Keratinocyte (primary cell): Measurements from ENCODE around the gene LDLR. TPM values are rescaled to one million over a fixed set of nuclear protein-coding genes. Genes with fewer than 3 reads are reported as not detected.

Experiments used
- DNase-seq: peaks from one replicate; pipeline ENCODE4 v3.0.0-alpha.2; 2011; ENCODE audit warnings: low read depth, missing footprints, low spot score
- FAIRE-seq: peaks from 2 replicates; lab custom pipeline; 2011; peaks lifted over from hg19 to GRCh38; lab: Jason Lieb, UNC
- H2AFZ ChIP-seq: 2 replicates; pipeline ENCODE4 v1.6.0; 2012; ENCODE audit warnings: low read length, control low read depth, inconsistent platforms; ENCODE audit not compliant: control insufficient read depth
- H3K27ac ChIP-seq: 2 replicates; pipeline ENCODE4 v1.5.1; 2011; ENCODE audit warnings: low read length; ENCODE audit not compliant: control insufficient read depth, insufficient read depth
- H3K27me3 ChIP-seq: 3 replicates; pipeline ENCODE4 v1.6.0; 2011; ENCODE audit warnings: low read length; ENCODE audit not compliant: control insufficient read depth, insufficient read depth; ENCODE audit errors: extremely low read depth
- H3K36me3 ChIP-seq, 2 experiments: 2 replicates in 1 of 2; 3 replicates in 1 of 2; pipeline ENCODE4 v1.5.1; 2011; ENCODE audit warnings: low read length in 2 of 2, mild to moderate bottlenecking in 1 of 2; ENCODE audit not compliant: control insufficient read depth in 2 of 2, insufficient read depth in 2 of 2; ENCODE audit errors: extremely low read depth in 1 of 2
- H3K4me1 ChIP-seq: 3 replicates; pipeline ENCODE4 v1.5.1; 2011; ENCODE audit warnings: low read length; ENCODE audit not compliant: control insufficient read depth, insufficient read depth; ENCODE audit errors: extremely low read depth
- H3K4me2 ChIP-seq: 3 replicates; pipeline ENCODE4 v1.6.0; 2011; ENCODE audit warnings: low read depth, low read length; ENCODE audit not compliant: control insufficient read depth, insufficient read depth; ENCODE audit errors: extremely low read depth
- H3K4me3 ChIP-seq, 3 experiments: fragments of 200-600 bp in 1 of 3; sonication (generic) in 1 of 3; 2 replicates in 2 of 3; 3 replicates in 1 of 3; pipeline ENCODE4 v1.5.1; 2011 to 2016; ENCODE audit warnings: low read length in 3 of 3, mild to moderate bottlenecking in 3 of 3, control low read depth in 2 of 3, inconsistent platforms in 1 of 3, low read depth in 1 of 3, mixed read lengths in 1 of 3, mixed run types in 1 of 3, moderate library complexity in 1 of 3; ENCODE audit not compliant: control insufficient read depth in 2 of 3, insufficient read depth in 2 of 3; ENCODE audit errors: extremely low read depth in 1 of 3
- H3K79me2 ChIP-seq: 2 replicates; pipeline ENCODE4 v1.6.0; 2012; ENCODE audit warnings: low read length; ENCODE audit not compliant: control insufficient read depth, insufficient read depth
- H3K9ac ChIP-seq: 3 replicates; pipeline ENCODE4 v1.6.0; 2011; ENCODE audit warnings: low read length; ENCODE audit not compliant: control insufficient read depth, insufficient read depth; ENCODE audit errors: extremely low read depth
- H3K9me1 ChIP-seq: 3 replicates; pipeline ENCODE4 v1.6.0; 2011; ENCODE audit warnings: low read length; ENCODE audit not compliant: control insufficient read depth, insufficient read depth; ENCODE audit errors: extremely low read depth
- H3K9me3 ChIP-seq: 2 replicates; pipeline ENCODE4 v1.5.1; 2012; ENCODE audit warnings: low read depth, low read length; ENCODE audit not compliant: control insufficient read depth
- H4K20me1 ChIP-seq: 3 replicates; pipeline ENCODE4 v1.6.0; 2011; ENCODE audit warnings: low read length; ENCODE audit not compliant: control insufficient read depth, insufficient read depth; ENCODE audit errors: extremely low read depth
- CTCF ChIP-seq, 3 experiments: IDR thresholded peaks in 1 of 3; conservative IDR thresholded peaks in 1 of 3; optimal IDR thresholded peaks in 1 of 3; 2 replicates in 2 of 3; 3 replicates in 1 of 3; pipeline versions ENCODE3 to v1.5.1; 2011; ENCODE audit warnings: low read length in 3 of 3, mild to moderate bottlenecking in 3 of 3, moderate library complexity in 2 of 3, control low read depth in 1 of 3, inconsistent platforms in 1 of 3; ENCODE audit not compliant: insufficient read depth in 2 of 3; ENCODE audit errors: extremely low read depth in 1 of 3
- EZH2 ChIP-seq: IDR thresholded peaks from one replicate; pipeline ENCODE4 v1.6.1; 2012; ENCODE audit warnings: inconsistent platforms, mild to moderate bottlenecking, low read length, moderate library complexity
- dilution Hi-C: fragments of 300-500 bp; cut with MboI; formaldehyde crosslinking; loops from one replicate; pipeline ENCODE4 v1.7.0; 2020; ENCODE audit warnings: low sequenced_read_pairs; ENCODE audit not compliant: extremely low pct_ligation_motif_present
- polyA plus RNA-seq, 5 experiments: library from polyadenylated mRNA; depleted of rRNA in 3 of 5; stranded (reverse) in 3 of 5; stranded (forward) in 1 of 5; unstranded in 1 of 5; fragments of >200 nt; gene quantifications; 1 replicate in 1 of 5; 2 replicates in 3 of 5; 3 replicates in 1 of 5; pipeline versions ENCODE4 v1.2.1 to v1.2.3, GENCODE V29; 2011 to 2012; ENCODE audit warnings: missing spikeins in 2 of 5, low read depth in 1 of 5, low replicate concordance in 1 of 5

LDLR gene
- polyA plus RNA-seq, 1 donor (not counting 4 experiments of a cell fraction or from before 2014, with no cell fraction given): 241 TPM

- Histone ChIP-seq H3K9ac (no peak overlapping the region), H3K27ac (no peak overlapping the region)
- FAIRE-seq: no peak
Observed at GRCh38 chr19:11165486-11166030, 76.3 kb downstream of the LDLR start.

GRCh38 chr19:11166281-11167142, 77.2 kb downstream of the LDLR start:
- no peaks in the 10 kb centered on the region for H3K79me2 ChIP-seq
- H3K27ac ChIP-seq: no peak overlapping the region
- H3K36me3 ChIP-seq: no peaks in the 10 kb centered on the region
- H3K4me3 ChIP-seq: no peak overlapping the region
- dilution Hi-C loops: no loop called here
- FAIRE-seq: no peak
- H3K4me1 ChIP-seq: peaks cover 16% of the 10 kb centered on the region
- no peaks in the 10 kb centered on the region for H3K27me3 ChIP-seq
- no peak for TF ChIP-seq CTCF (optimal IDR thresholded peaks at IDR 0.05 in 1 of 3, IDR thresholded peaks at IDR 0.05 in 1 of 3, conservative IDR thresholded peaks at IDR 0.05 in 1 of 3; ENCODE audit: extremely low read depth in 1 of 3, insufficient read depth in 2 of 3, low read length in 3 of 3)
- no peak for TF ChIP-seq EZH2
- no peak overlapping the region for H3K9ac ChIP-seq
- no peaks in the 10 kb centered on the region for H3K9me1 ChIP-seq
- no peaks in the 10 kb centered on the region for H4K20me1 ChIP-seq
- H3K4me2 ChIP-seq: no peak overlapping the region
- DNase-seq: no peak
- H3K9me3 ChIP-seq: no peaks in the 10 kb centered on the region
- H2AFZ ChIP-seq: no peak overlapping the region

More at GRCh38 chr19:11165486-11166030, 76.3 kb downstream of the LDLR start:
- H3K4me3 ChIP-seq: no peak overlapping the region
- peaks cover 16% of the 10 kb centered on the region for H3K4me1 ChIP-seq
- H3K36me3 ChIP-seq: no peaks in the 10 kb centered on the region
- H2AFZ ChIP-seq: no peak overlapping the region
- dilution Hi-C loops: no loop called here
- no peaks in the 10 kb centered on the region for H3K9me1 ChIP-seq
- H4K20me1 ChIP-seq: no peaks in the 10 kb centered on the region
- H3K9me3 ChIP-seq: no peaks in the 10 kb centered on the region
- no peak for TF ChIP-seq CTCF (optimal IDR thresholded peaks at IDR 0.05 in 1 of 3, IDR thresholded peaks at IDR 0.05 in 1 of 3, conservative IDR thresholded peaks at IDR 0.05 in 1 of 3; ENCODE audit: extremely low read depth in 1 of 3, insufficient read depth in 2 of 3, low read length in 3 of 3)
- TF ChIP-seq EZH2: no peak
- DNase-seq: no peak
- H3K4me2 ChIP-seq: no peak overlapping the region
- no peaks in the 10 kb centered on the region for H3K79me2 ChIP-seq
- no peaks in the 10 kb centered on the region for H3K27me3 ChIP-seq
